ENCODE measurements around the gene COL15A1.

The COL15A1 gene

DNA sequence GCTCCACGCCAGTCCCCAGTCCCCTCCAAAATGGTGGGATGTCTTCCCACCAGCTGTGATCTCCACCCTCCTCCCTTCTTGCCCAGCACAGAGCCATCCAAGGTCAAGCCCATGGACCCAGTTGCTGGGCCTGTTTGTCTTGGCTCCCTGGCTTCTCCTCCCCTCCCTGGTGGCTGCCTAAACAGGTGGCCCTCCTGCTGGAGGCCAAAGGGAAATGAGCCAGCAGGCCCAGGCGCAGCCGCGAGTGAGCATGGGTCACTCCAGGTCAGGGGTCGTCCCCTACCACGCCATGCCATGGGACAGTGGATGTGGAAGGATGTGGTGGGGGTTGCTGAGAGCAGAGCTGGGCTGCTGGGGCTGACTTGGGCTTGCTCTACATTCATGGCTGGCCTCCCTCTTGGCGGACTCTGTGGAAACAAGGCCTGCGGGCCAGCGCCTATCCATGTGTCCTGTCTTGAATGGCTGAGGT, 33.6 kb downstream of the COL15A1 start:
- Histone ChIP-seq H3K4me3 (replicated peaks; ENCODE audit: insufficient read depth, low read length) (no peak overlapping the region), H3K27ac (replicated peaks) (no peak overlapping the region), H3K27me3 (ENCODE audit: insufficient read depth, poor library complexity, severe bottlenecking) (peaks cover 3% of the 10 kb centered on the region)
- TF ChIP-seq SPI1 (IDR thresholded peaks at IDR 0.05; ENCODE audit: borderline replicate concordance, low read depth) (no peak), GABPA (IDR thresholded peaks at IDR 0.05; ENCODE audit: low read depth) (no peak), POLR2AphosphoS5 (IDR thresholded peaks at IDR 0.05; ENCODE audit: low read depth) (no peak)
- TF ChIP-seq, protein P1, sequence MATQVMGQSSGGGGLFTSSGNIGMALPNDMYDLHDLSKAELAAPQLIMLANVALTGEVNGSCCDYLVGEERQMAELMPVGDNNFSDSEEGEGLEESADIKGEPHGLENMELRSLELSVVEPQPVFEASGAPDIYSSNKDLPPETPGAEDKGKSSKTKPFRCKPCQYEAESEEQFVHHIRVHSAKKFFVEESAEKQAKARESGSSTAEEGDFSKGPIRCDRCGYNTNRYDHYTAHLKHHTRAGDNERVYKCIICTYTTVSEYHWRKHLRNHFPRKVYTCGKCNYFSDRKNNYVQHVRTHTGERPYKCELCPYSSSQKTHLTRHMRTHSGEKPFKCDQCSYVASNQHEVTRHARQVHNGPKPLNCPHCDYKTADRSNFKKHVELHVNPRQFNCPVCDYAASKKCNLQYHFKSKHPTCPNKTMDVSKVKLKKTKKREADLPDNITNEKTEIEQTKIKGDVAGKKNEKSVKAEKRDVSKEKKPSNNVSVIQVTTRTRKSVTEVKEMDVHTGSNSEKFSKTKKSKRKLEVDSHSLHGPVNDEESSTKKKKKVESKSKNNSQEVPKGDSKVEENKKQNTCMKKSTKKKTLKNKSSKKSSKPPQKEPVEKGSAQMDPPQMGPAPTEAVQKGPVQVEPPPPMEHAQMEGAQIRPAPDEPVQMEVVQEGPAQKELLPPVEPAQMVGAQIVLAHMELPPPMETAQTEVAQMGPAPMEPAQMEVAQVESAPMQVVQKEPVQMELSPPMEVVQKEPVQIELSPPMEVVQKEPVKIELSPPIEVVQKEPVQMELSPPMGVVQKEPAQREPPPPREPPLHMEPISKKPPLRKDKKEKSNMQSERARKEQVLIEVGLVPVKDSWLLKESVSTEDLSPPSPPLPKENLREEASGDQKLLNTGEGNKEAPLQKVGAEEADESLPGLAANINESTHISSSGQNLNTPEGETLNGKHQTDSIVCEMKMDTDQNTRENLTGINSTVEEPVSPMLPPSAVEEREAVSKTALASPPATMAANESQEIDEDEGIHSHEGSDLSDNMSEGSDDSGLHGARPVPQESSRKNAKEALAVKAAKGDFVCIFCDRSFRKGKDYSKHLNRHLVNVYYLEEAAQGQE (IDR thresholded peaks at IDR 0.05; ENCODE audit: insufficient replicate concordance, low read depth) = no peak
- TF ChIP-seq, protein P2, sequence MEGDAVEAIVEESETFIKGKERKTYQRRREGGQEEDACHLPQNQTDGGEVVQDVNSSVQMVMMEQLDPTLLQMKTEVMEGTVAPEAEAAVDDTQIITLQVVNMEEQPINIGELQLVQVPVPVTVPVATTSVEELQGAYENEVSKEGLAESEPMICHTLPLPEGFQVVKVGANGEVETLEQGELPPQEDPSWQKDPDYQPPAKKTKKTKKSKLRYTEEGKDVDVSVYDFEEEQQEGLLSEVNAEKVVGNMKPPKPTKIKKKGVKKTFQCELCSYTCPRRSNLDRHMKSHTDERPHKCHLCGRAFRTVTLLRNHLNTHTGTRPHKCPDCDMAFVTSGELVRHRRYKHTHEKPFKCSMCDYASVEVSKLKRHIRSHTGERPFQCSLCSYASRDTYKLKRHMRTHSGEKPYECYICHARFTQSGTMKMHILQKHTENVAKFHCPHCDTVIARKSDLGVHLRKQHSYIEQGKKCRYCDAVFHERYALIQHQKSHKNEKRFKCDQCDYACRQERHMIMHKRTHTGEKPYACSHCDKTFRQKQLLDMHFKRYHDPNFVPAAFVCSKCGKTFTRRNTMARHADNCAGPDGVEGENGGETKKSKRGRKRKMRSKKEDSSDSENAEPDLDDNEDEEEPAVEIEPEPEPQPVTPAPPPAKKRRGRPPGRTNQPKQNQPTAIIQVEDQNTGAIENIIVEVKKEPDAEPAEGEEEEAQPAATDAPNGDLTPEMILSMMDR (IDR thresholded peaks at IDR 0.05; ENCODE audit: insufficient read depth, low read length) = no peak
- DNase-seq (ENCODE audit: low read depth in 1 of 2, low spot score in 1 of 2) = no peak

DNA sequence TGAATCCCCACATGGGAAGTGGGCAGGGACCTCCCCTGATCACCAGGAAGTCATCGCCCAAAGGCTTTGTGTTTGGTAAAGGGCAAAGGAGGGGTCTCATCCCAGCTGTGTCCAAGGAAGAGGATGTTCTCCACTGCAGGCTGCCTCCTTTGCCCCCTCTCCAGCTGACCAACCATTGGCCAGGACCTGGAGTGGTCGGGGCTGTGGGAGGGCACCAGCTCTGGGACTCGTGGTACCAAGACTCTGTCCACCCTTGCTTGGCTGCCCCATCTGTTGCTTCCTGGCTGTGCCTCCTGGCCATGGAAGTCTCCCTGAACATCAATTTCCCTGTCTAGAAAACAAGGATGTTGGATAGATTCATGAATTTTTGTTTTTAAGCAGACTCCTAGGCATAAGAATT, 34.1 kb downstream of the COL15A1 start:
- Histone ChIP-seq H3K27me3 (ENCODE audit: insufficient read depth, poor library complexity, severe bottlenecking) (peaks cover 3% of the 10 kb centered on the region), H3K27ac (replicated peaks) (no peak overlapping the region), H3K4me3 (replicated peaks; ENCODE audit: insufficient read depth, low read length) (no peak overlapping the region)
- no peak for DNase-seq (ENCODE audit: low read depth in 1 of 2, low spot score in 1 of 2)
- TF ChIP-seq, protein P1 (IDR thresholded peaks at IDR 0.05; ENCODE audit: insufficient replicate concordance, low read depth) = no peak
- TF ChIP-seq SPI1 (IDR thresholded peaks at IDR 0.05; ENCODE audit: borderline replicate concordance, low read depth) (no peak), GABPA (IDR thresholded peaks at IDR 0.05; ENCODE audit: low read depth) (no peak), POLR2AphosphoS5 (IDR thresholded peaks at IDR 0.05; ENCODE audit: low read depth) (no peak)
- TF ChIP-seq, protein P2 (IDR thresholded peaks at IDR 0.05; ENCODE audit: insufficient read depth, low read length) = no peak

DNA sequence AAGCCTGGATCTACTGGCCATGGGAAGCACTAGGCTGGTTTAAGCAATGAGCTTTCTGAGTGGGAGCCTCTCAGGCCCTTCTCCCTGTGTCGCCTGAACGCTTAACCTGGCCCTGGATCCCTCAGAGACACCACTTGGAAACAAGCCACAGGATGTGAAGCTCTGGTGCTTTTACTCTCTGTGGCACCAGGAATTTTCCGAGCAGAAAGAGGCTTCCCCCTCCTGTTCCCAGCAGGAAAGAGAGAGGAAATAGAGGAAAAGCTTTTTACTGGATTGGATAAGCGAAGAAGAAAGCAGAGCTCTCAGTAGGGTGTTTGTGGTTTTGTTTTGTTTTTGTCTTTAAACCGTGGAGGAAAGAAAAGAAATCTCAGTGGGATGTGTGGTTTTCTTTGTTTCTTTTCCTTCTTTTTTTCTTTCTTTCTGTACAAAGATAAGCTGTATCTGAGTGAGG, 34.5 kb downstream of the COL15A1 start:
- no peak for DNase-seq (ENCODE audit: low read depth in 1 of 2, low spot score in 1 of 2)
- H3K27me3 ChIP-seq (ENCODE audit: insufficient read depth, poor library complexity, severe bottlenecking) = peaks cover 3% of the 10 kb centered on the region
- TF ChIP-seq, protein P2 (IDR thresholded peaks at IDR 0.05; ENCODE audit: insufficient read depth, low read length) = no peak
- TF ChIP-seq GABPA (IDR thresholded peaks at IDR 0.05; ENCODE audit: low read depth) = no peak
- no peak for TF ChIP-seq SPI1 (IDR thresholded peaks at IDR 0.05; ENCODE audit: borderline replicate concordance, low read depth)
- TF ChIP-seq POLR2AphosphoS5 (IDR thresholded peaks at IDR 0.05; ENCODE audit: low read depth) = no peak
- TF ChIP-seq, protein P1 (IDR thresholded peaks at IDR 0.05; ENCODE audit: insufficient replicate concordance, low read depth) = no peak

More for the DNA sequence above, 34.5 kb downstream of the COL15A1 start:
- Histone ChIP-seq H3K4me3 (replicated peaks; ENCODE audit: insufficient read depth, low read length) (no peak overlapping the region), H3K27ac (replicated peaks) (no peak overlapping the region)
